H9 (cell line): ENCODE measurements around the gene RHOA. TPM values are rescaled to one million over a fixed set of nuclear protein-coding genes. Genes with fewer than 3 reads are reported as not detected.

ENCODE experiments used
- DNase-seq: peaks from one replicate; pipeline ENCODE4 v3.0.0-alpha.2; 2017
- H2AFZ ChIP-seq: one replicate; pipeline ENCODE4 v1.6.1; 2013; ENCODE audit warnings: mild to moderate bottlenecking, low read length, control low read depth, moderate library complexity
- H2AK5ac ChIP-seq: 2 replicates; pipeline ENCODE4 v1.6.1; 2013; ENCODE audit warnings: low read length, control low read depth, mixed read lengths; ENCODE audit not compliant: insufficient read length
- H2BK120ac ChIP-seq: one replicate; pipeline ENCODE4 v1.6.1; 2013; ENCODE audit warnings: low read depth, mild to moderate bottlenecking, low read length, control low read depth, inconsistent platforms; ENCODE audit not compliant: poor library complexity, severe bottlenecking
- H2BK12ac ChIP-seq: 2 replicates; pipeline ENCODE4 v1.6.1; 2013; ENCODE audit warnings: low read length, control low read depth, mixed read lengths, low read depth; ENCODE audit not compliant: insufficient read length
- H2BK15ac ChIP-seq: 2 replicates; pipeline ENCODE4 v1.6.1; 2013; ENCODE audit warnings: low read depth, low read length, control low read depth
- H2BK20ac ChIP-seq: one replicate; pipeline ENCODE4 v1.6.1; 2013; ENCODE audit warnings: low read depth, mild to moderate bottlenecking, low read length, control low read depth, inconsistent platforms; ENCODE audit not compliant: poor library complexity, severe bottlenecking
- H2BK5ac ChIP-seq: 2 replicates; pipeline ENCODE4 v1.6.1; 2013; ENCODE audit warnings: low read length, control low read depth, mixed read lengths; ENCODE audit not compliant: insufficient read length
- H3K14ac ChIP-seq: 2 replicates; pipeline ENCODE4 v1.6.1; 2013; ENCODE audit warnings: low read length, control low read depth; ENCODE audit not compliant: insufficient read depth
- H3K18ac ChIP-seq: 2 replicates; pipeline ENCODE4 v1.6.1; 2013; ENCODE audit warnings: low read depth, mild to moderate bottlenecking, mixed read lengths, low read length, control low read depth; ENCODE audit not compliant: insufficient read length
- H3K23ac ChIP-seq: 2 replicates; pipeline ENCODE4 v1.6.1; 2013; ENCODE audit warnings: low read length, control low read depth, mixed read lengths, low read depth; ENCODE audit not compliant: insufficient read length
- H3K23me2 ChIP-seq: 2 replicates; pipeline ENCODE4 v1.6.1; 2013; ENCODE audit warnings: low read depth, mild to moderate bottlenecking, mixed read lengths, low read length, control low read depth; ENCODE audit not compliant: insufficient read length, poor library complexity, severe bottlenecking
- H3K27ac ChIP-seq: 2 replicates; pipeline ENCODE4 v1.5.1; 2013; ENCODE audit warnings: low read length, control low read depth, mixed read lengths, low read depth; ENCODE audit not compliant: insufficient read length
- H3K27me3 ChIP-seq: 2 replicates; pipeline ENCODE4 v1.6.1; 2013; ENCODE audit warnings: low read length, control low read depth, inconsistent platforms; ENCODE audit not compliant: insufficient read depth
- H3K4ac ChIP-seq: 2 replicates; pipeline ENCODE4 v1.6.1; 2013; ENCODE audit warnings: low read depth, mild to moderate bottlenecking, control low read depth, inconsistent platforms, low read length, moderate library complexity
- H3K4me1 ChIP-seq: 2 replicates; pipeline ENCODE4 v1.6.1; 2013; ENCODE audit warnings: low read length, control low read depth, inconsistent platforms; ENCODE audit not compliant: insufficient read depth
- H3K4me2 ChIP-seq: 2 replicates; pipeline ENCODE4 v1.6.1; 2013; ENCODE audit warnings: low read length, control low read depth, mixed read lengths; ENCODE audit not compliant: insufficient read length, insufficient read depth
- H3K56ac ChIP-seq: 2 replicates; pipeline ENCODE4 v1.6.1; 2013; ENCODE audit warnings: low read depth, mild to moderate bottlenecking, mixed read lengths, low read length, control low read depth; ENCODE audit not compliant: insufficient read length
- H3K79me1 ChIP-seq: 2 replicates; pipeline ENCODE4 v1.6.1; 2013; ENCODE audit warnings: low read depth, mild to moderate bottlenecking, moderate library complexity, low read length, control low read depth, inconsistent platforms; ENCODE audit not compliant: insufficient read depth, poor library complexity, severe bottlenecking
- H3K79me2 ChIP-seq: 2 replicates; pipeline ENCODE4 v1.6.1; 2013; ENCODE audit warnings: low read length, control low read depth, inconsistent platforms; ENCODE audit not compliant: insufficient read depth
- H3K9ac ChIP-seq: 2 replicates; pipeline ENCODE4 v1.6.1; 2013; ENCODE audit warnings: low read length, control low read depth, mixed read lengths; ENCODE audit not compliant: insufficient read length; ENCODE audit errors: extremely low read depth
- H3K9me3 ChIP-seq: one replicate; pipeline ENCODE4 v1.6.1; 2013; ENCODE audit warnings: low read depth, low read length, inconsistent platforms; ENCODE audit not compliant: control insufficient read depth
- H3T11ph ChIP-seq: one replicate; pipeline ENCODE4 v1.6.1; 2013; ENCODE audit warnings: mild to moderate bottlenecking, low read length, control low read depth, inconsistent platforms
- H4K20me1 ChIP-seq: one replicate; pipeline ENCODE4 v1.6.1; 2013; ENCODE audit not compliant: control insufficient read depth, insufficient read length, insufficient read depth
- H4K5ac ChIP-seq: 2 replicates; pipeline ENCODE4 v1.6.1; 2013; ENCODE audit warnings: low read depth, mild to moderate bottlenecking, mixed read lengths, low read length, control low read depth; ENCODE audit not compliant: insufficient read length
- H4K8ac ChIP-seq: replicated peaks from 2 replicates; pipeline ENCODE4 v1.6.1; 2013; ENCODE audit warnings: low read length, control low read depth, mixed read lengths, low read depth; ENCODE audit not compliant: insufficient read length
- H4K91ac ChIP-seq: 2 replicates; pipeline ENCODE4 v1.6.1; 2013; ENCODE audit warnings: low read depth, mild to moderate bottlenecking, moderate library complexity, mixed read lengths, low read length, control low read depth; ENCODE audit not compliant: insufficient read length
- H3K27ac Mint-ChIP-seq, 3 experiments: 2 replicates in 2 of 3; 3 replicates in 1 of 3; pipeline ENCODE4 v1.8.0; 2020 to 2021; ENCODE audit warnings: mixed read lengths in 3 of 3, mild to moderate bottlenecking in 1 of 3, moderate library complexity in 1 of 3
- H3K27me3 Mint-ChIP-seq: 2 replicates; pipeline ENCODE4 v1.8.0; 2021; ENCODE audit warnings: low read depth, mild to moderate bottlenecking, moderate library complexity, mixed read lengths
- H3K36me3 Mint-ChIP-seq, 3 experiments: 2 replicates in 2 of 3; 3 replicates in 1 of 3; pipeline ENCODE4 v1.8.0; 2020 to 2021; ENCODE audit warnings: low read depth in 3 of 3, mixed read lengths in 3 of 3; ENCODE audit not compliant: insufficient read depth in 1 of 3
- H3K4me1 Mint-ChIP-seq, 2 experiments: 2 replicates each; pipeline ENCODE4 v1.8.0; 2020; ENCODE audit warnings: mixed read lengths in 2 of 2
- H3K4me3 Mint-ChIP-seq, 2 experiments: 2 replicates in 1 of 2; 3 replicates in 1 of 2; pipeline ENCODE4 v1.8.0; 2020 to 2021; ENCODE audit warnings: mild to moderate bottlenecking in 2 of 2, mixed read lengths in 2 of 2, moderate library complexity in 1 of 2
- H3K9me3 Mint-ChIP-seq, 2 experiments: 2 replicates in 1 of 2; 3 replicates in 1 of 2; pipeline ENCODE4 v1.8.0; 2020; ENCODE audit warnings: mild to moderate bottlenecking in 2 of 2, mixed read lengths in 2 of 2, moderate library complexity in 1 of 2
- WGBS: extraction: QIAGEN DNeasy Blood & Tissue Kit; methylation state at CpG from one replicate; pipeline ENCODE4 v1.1.7; 2013; ENCODE audit warnings: missing lambda C conversion rate, low lambda C conversion rate, mixed read lengths; ENCODE audit not compliant: insufficient read length; ENCODE audit errors: extremely low coverage; 5-methylcytosine and 5-hydroxymethylcytosine counted together
- total RNA-seq: library from RNA; stranded (reverse); gene quantifications from 2 replicates; pipeline ENCODE4 v1.2.1, GENCODE V29; 2021
- TF ChIP-seq, protein P1 (sequence below): fragments of 200-600 bp; sonication (generic); conservative IDR thresholded peaks from 3 replicates; pipeline ENCODE4 v1.8.0; 2021; ENCODE audit warnings: antibody characterized with exemption, mild to moderate bottlenecking

RHOA gene
- total RNA-seq, 1 experiment from 2014 or later, result 403 TPM

DNA sequence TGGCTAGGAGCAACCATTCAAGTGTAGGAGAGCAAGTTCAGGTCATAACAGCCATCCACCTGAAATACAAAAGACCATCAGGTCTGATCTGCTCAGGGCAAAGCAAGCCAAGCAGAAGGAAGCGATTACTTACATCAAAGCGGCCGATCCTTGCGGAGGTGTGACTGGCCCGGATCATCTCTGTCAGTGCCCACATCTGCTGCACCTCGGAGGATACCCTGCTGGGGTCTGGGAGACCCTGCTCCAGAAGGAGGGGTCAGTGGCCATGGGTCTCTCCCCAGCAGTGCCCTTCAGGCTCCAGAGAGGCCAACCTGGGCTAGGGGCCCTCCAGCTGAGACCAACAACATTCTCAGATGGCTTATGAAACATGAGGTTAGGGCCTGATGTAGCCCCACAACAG, 13.0 kb upstream of the RHOA start:
- Mint-ChIP-seq H3K36me3 (peaks cover 4 to 18% (median 11%) of the 10 kb centered on the region in 3 experiments; a peak in 6 of 7 replicates), H3K4me3 (0 out of 5 replicates have a peak overlapping the region, but pooled peaks of 1 of the 2 experiments have one; percentile 13)
- DNase-seq, result no peak

More for the DNA sequence above, 13.0 kb upstream of the RHOA start:
- H3K4me1 Mint-ChIP-seq, result peaks cover 17 to 18% of the 10 kb centered on the region in 2 experiments
- H3K27me3 Mint-ChIP-seq, result no peaks in the 10 kb centered on the region
- H3K56ac ChIP-seq, result no peak overlapping the region
- no peak overlapping the region for H4K8ac ChIP-seq
- no peak overlapping the region for H4K5ac ChIP-seq
- no peak overlapping the region for H3K23ac ChIP-seq
- H3T11ph ChIP-seq, result no peak overlapping the region
- no peak overlapping the region for H4K91ac ChIP-seq
- H3K79me2 ChIP-seq, result no peaks in the 10 kb centered on the region
- H3K4ac ChIP-seq, result no peak overlapping the region
- H2BK12ac ChIP-seq, result no peak overlapping the region
- no peaks in the 10 kb centered on the region for H3K27me3 ChIP-seq
- no peak overlapping the region for H3K4me2 ChIP-seq
- H3K9me3 Mint-ChIP-seq, result no peaks in the 10 kb centered on the region
- H3K4me1 ChIP-seq, result no peaks in the 10 kb centered on the region; the same call in 1 of the 2 replicates
- no peak overlapping the region for H2BK5ac ChIP-seq
- TF ChIP-seq, protein P1, sequence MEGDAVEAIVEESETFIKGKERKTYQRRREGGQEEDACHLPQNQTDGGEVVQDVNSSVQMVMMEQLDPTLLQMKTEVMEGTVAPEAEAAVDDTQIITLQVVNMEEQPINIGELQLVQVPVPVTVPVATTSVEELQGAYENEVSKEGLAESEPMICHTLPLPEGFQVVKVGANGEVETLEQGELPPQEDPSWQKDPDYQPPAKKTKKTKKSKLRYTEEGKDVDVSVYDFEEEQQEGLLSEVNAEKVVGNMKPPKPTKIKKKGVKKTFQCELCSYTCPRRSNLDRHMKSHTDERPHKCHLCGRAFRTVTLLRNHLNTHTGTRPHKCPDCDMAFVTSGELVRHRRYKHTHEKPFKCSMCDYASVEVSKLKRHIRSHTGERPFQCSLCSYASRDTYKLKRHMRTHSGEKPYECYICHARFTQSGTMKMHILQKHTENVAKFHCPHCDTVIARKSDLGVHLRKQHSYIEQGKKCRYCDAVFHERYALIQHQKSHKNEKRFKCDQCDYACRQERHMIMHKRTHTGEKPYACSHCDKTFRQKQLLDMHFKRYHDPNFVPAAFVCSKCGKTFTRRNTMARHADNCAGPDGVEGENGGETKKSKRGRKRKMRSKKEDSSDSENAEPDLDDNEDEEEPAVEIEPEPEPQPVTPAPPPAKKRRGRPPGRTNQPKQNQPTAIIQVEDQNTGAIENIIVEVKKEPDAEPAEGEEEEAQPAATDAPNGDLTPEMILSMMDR, result no peak
- no peak overlapping the region for H3K14ac ChIP-seq
- H3K27ac Mint-ChIP-seq, result no peak overlapping the region
- peaks cover 9% of the 10 kb centered on the region for H3K23me2 ChIP-seq
- H3K79me1 ChIP-seq, result no peaks in the 10 kb centered on the region
- H3K18ac ChIP-seq, result no peak overlapping the region
- WGBS, result no CpG with 5 or more reads among the region's 6 CpGs
- H2BK120ac ChIP-seq, result no peak overlapping the region
- no peaks in the 10 kb centered on the region for H3K9me3 ChIP-seq
- no peak overlapping the region for H3K27ac ChIP-seq
- no peak overlapping the region for H3K9ac ChIP-seq
- no peaks in the 10 kb centered on the region for H4K20me1 ChIP-seq
- H2BK15ac ChIP-seq, result no peak overlapping the region
- H2BK20ac ChIP-seq, result no peak overlapping the region
- H2AK5ac ChIP-seq, result no peak overlapping the region
- H2AFZ ChIP-seq, result no peak overlapping the region
